HUES64 (cell line): Measurements from ENCODE around the gene HAUS7.

ENCODE experiments used
- H3K27ac ChIP-seq: 2 replicates; pipeline ENCODE4 v1.7.0; 2013; ENCODE audit warnings: low read depth, low read length, inconsistent platforms
- H3K27me3 ChIP-seq: 2 replicates; pipeline ENCODE4 v1.6.1; 2013; ENCODE audit warnings: mild to moderate bottlenecking, low read length; ENCODE audit not compliant: insufficient read depth
- H3K36me3 ChIP-seq: 2 replicates; pipeline ENCODE4 v1.6.1; 2013; ENCODE audit warnings: mild to moderate bottlenecking, low read length; ENCODE audit not compliant: insufficient read depth
- H3K4me1 ChIP-seq: 2 replicates; pipeline ENCODE4 v1.6.1; 2013; ENCODE audit warnings: mild to moderate bottlenecking, low read length, moderate library complexity; ENCODE audit not compliant: insufficient read depth
- H3K4me3 ChIP-seq: 2 replicates; pipeline ENCODE4 v1.5.1; 2013; ENCODE audit warnings: mild to moderate bottlenecking, low read length, moderate library complexity
- H3K9ac ChIP-seq: 2 replicates; pipeline ENCODE4 v1.6.1; 2013; ENCODE audit warnings: mild to moderate bottlenecking, low read depth, low read length
- H3K9me3 ChIP-seq: 2 replicates; pipeline ENCODE4 v1.6.1; 2013; ENCODE audit warnings: low read depth, low read length; ENCODE audit not compliant: insufficient read depth
- WGBS: fragments of 150-250, 120-280 bp; methylation state at CpG from one replicate; pipeline ENCODE4 v1.1.7; 2013; ENCODE audit warnings: missing lambda C conversion rate; 5-methylcytosine and 5-hydroxymethylcytosine counted together

Gene HAUS7

GRCh38 chrX:153464116-153464515, 6.3 kb downstream of the HAUS7 start:
- H3K4me1 ChIP-seq = no peaks in the 10 kb centered on the region
- no peak overlapping the region for H3K27ac ChIP-seq
- 91% methylated on average over 5 of the region's 5 CpGs for WGBS
- no peak overlapping the region for H3K9ac ChIP-seq
- no peaks in the 10 kb centered on the region for H3K9me3 ChIP-seq
- H3K36me3 ChIP-seq = peaks cover 13% of the 10 kb centered on the region
- no peaks in the 10 kb centered on the region for H3K27me3 ChIP-seq
- no peak overlapping the region for H3K4me3 ChIP-seq

DNA sequence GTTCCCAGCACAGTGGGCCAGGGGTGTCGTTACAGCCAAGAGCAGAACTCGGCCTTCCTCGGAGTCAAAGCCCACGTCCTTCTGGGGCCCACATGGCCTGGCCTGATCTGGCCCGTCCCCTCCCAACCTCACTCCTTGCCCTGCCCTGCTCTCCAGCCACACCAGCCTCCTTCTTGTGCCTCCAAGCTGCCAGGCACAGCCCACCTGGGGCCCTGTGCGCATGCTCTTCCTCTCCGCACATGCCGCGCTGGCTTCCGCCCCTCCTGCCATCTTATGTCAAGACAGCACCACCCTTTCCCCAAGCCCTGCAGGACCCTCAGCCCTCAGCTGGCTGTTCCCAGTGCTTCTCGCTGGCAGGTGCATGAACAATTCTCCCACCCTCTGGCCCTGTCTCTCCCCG, 6.8 kb downstream of the HAUS7 start:
- Histone ChIP-seq H3K4me1 (no peaks in the 10 kb centered on the region), H3K9me3 (no peaks in the 10 kb centered on the region), H3K9ac (no peak overlapping the region), H3K4me3 (no peak overlapping the region), H3K27me3 (no peaks in the 10 kb centered on the region), H3K36me3 (peaks cover 15% of the 10 kb centered on the region), H3K27ac (no peak overlapping the region)
- 95% methylated on average over 12 of the region's 12 CpGs for WGBS

- Histone ChIP-seq H3K4me3 (no peak overlapping the region), H3K27me3 (no peaks in the 10 kb centered on the region), H3K27ac (no peak overlapping the region), H3K9ac (no peak overlapping the region), H3K4me1 (no peaks in the 10 kb centered on the region), H3K9me3 (no peaks in the 10 kb centered on the region), H3K36me3 (peaks cover 16% of the 10 kb centered on the region)
- WGBS = 94% methylated on average over 5 of the region's 6 CpGs
These were observed 7.3 kb downstream of the HAUS7 start for GRCh38 chrX:153463031-153463430.

DNA sequence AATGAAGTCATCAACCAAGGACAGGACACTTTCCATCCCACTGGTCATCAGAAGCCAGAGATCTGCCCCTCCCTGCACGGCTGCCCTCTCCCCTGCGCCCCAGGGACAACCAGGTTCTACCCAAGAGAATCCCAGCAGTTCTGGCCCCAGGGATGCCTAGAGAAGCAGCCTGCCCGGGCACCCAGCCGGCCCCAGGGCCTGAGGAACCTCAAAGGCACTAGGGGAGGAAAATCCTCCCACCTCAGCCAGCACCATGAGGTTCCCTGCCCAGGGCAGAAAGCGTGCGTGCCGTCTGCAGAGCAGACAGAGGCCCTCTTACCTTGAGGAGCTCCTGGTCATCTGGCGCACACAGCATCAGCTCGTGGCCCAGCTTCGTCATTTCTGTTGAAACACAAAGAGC, 8.1 kb downstream of the HAUS7 start:
- H3K4me3 ChIP-seq = no peak overlapping the region
- no peaks in the 10 kb centered on the region for H3K27me3 ChIP-seq
- H3K9ac ChIP-seq = no peak overlapping the region
- no peak overlapping the region for H3K27ac ChIP-seq
- no peaks in the 10 kb centered on the region for H3K4me1 ChIP-seq
- H3K9me3 ChIP-seq = no peaks in the 10 kb centered on the region
- WGBS = 96% methylated on average over 10 of the region's 10 CpGs
- H3K36me3 ChIP-seq = peaks cover 13% of the 10 kb centered on the region

GRCh38 chrX:153460826-153461225, 9.6 kb downstream of the HAUS7 start:
- no peaks in the 10 kb centered on the region for H3K4me1 ChIP-seq
- no peak overlapping the region for H3K9ac ChIP-seq
- H3K27me3 ChIP-seq = no peaks in the 10 kb centered on the region
- H3K27ac ChIP-seq = no peak overlapping the region
- peaks cover 13% of the 10 kb centered on the region for H3K36me3 ChIP-seq
- H3K9me3 ChIP-seq = no peaks in the 10 kb centered on the region
- WGBS = 47% methylated on average over 5 of the region's 7 CpGs
- H3K4me3 ChIP-seq = no peak overlapping the region

- peaks cover 13% of the 10 kb centered on the region for H3K36me3 ChIP-seq
- no peaks in the 10 kb centered on the region for H3K27me3 ChIP-seq
- H3K9ac ChIP-seq = no peak overlapping the region
- 92% methylated on average over 4 of the region's 4 CpGs for WGBS
- H3K27ac ChIP-seq = no peak overlapping the region
- H3K4me1 ChIP-seq = no peaks in the 10 kb centered on the region
- no peak overlapping the region for H3K4me3 ChIP-seq
- H3K9me3 ChIP-seq = no peaks in the 10 kb centered on the region
These were observed 10.4 kb downstream of the HAUS7 start for GRCh38 chrX:153459986-153460385.

- no peaks in the 10 kb centered on the region for H3K4me1 ChIP-seq
- 96% methylated on average over 3 of the region's 4 CpGs for WGBS
- no peak overlapping the region for H3K4me3 ChIP-seq
- H3K36me3 ChIP-seq = peaks cover 14% of the 10 kb centered on the region; the same call in 1 of the 2 replicates
- H3K27ac ChIP-seq = no peak overlapping the region
- H3K27me3 ChIP-seq = no peaks in the 10 kb centered on the region
- no peak overlapping the region for H3K9ac ChIP-seq
- H3K9me3 ChIP-seq = no peaks in the 10 kb centered on the region
These were observed 11.9 kb downstream of the HAUS7 start for GRCh38 chrX:153458476-153458875.

DNA sequence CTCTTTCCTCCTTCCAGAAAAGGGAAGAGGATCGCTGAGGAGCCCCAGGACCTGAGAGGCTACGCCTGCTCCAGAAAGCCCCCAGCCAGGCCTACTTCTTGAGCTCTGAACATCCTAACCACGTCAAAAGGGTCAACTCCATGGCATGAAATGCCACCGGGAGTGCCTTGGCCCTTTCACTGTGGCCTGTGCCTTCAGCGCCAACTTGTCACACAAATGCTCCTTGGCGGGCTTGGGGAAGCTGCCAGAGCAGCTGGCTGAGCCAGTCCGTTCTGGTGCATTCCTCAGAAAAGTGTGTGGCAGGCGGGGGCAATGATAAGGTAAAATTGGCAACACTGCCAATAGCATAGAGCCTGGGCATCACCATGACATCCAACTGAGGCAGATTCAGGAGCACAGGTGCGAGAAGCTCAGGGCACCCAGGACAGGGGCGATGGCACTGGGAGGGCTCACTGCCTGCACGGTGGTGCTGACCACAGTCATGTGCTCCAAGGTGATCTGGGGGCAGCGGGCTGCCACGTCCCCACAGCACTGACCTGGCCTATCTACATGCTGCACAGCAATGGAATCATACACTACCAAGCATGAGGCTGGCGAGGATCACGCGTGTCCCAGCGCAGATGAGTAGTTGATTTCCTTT, 12.4 kb downstream of the HAUS7 start:
- H3K27me3 ChIP-seq = no peaks in the 10 kb centered on the region

DNA sequence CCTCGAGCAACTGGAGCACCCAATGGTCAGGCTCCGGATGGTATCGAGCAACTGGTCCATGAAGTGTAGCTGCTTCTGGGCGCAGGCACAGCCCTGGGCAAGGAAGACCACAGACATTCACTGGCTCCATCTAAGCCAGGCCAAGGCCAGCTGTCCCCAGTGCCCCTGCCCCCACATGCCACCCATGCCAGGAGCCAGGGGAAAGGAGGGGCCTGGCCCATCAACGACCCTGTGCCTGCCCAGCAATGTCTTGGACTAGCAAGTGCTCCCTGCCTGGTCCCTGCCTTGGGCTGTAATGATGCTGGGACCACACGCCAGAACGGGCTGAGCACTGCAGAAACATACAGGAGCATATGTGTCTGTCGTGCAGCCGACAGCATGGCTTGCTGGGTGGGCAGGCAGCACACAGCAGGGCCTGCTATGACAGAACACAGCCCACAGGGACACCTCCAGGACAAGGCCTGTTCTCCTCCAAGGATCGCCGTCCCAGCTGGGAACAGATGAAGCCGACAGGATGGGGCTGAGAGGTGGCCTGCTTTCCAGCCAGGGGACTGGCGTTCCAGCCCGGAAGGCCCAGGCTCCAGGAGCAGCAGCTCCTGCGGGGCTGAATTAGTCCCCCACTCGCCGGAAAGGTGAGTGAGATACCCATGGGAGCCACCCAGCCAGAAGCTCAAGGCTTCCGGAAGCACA, 13.1 kb downstream of the HAUS7 start:
- Histone ChIP-seq H3K4me3 (no peak overlapping the region), H3K36me3 (peaks cover 14% of the 10 kb centered on the region; the same call in 1 of the 2 replicates), H3K27ac (no peak overlapping the region), H3K27me3 (no peaks in the 10 kb centered on the region), H3K9ac (no peak overlapping the region), H3K9me3 (no peaks in the 10 kb centered on the region), H3K4me1 (no peaks in the 10 kb centered on the region)
- 96% methylated on average over 18 of the region's 18 CpGs for WGBS

More for the DNA sequence above, 12.4 kb downstream of the HAUS7 start:
- Histone ChIP-seq H3K4me1 (no peaks in the 10 kb centered on the region), H3K36me3 (peaks cover 14% of the 10 kb centered on the region; the same call in 1 of the 2 replicates), H3K4me3 (no peak overlapping the region), H3K9ac (no peak overlapping the region), H3K9me3 (no peaks in the 10 kb centered on the region), H3K27ac (no peak overlapping the region)
- 95% methylated on average over 13 of the region's 17 CpGs for WGBS

GRCh38 chrX:153456704-153457103, 13.7 kb downstream of the HAUS7 start:
- Histone ChIP-seq H3K4me3 (no peak overlapping the region), H3K9me3 (no peaks in the 10 kb centered on the region), H3K9ac (no peak overlapping the region), H3K27me3 (no peaks in the 10 kb centered on the region), H3K36me3 (peaks cover 15% of the 10 kb centered on the region; the same call in 1 of the 2 replicates), H3K27ac (no peak overlapping the region), H3K4me1 (no peaks in the 10 kb centered on the region)
- 95% methylated on average over 9 of the region's 9 CpGs for WGBS

- Histone ChIP-seq H3K27ac (no peak overlapping the region), H3K9me3 (no peaks in the 10 kb centered on the region), H3K36me3 (peaks cover 18% of the 10 kb centered on the region; the same call in 1 of the 2 replicates), H3K4me1 (no peaks in the 10 kb centered on the region), H3K27me3 (no peaks in the 10 kb centered on the region), H3K4me3 (no peak overlapping the region), H3K9ac (no peak overlapping the region)
- WGBS = 96% methylated on average over 12 of the region's 12 CpGs
These were observed 14.2 kb downstream of the HAUS7 start for GRCh38 chrX:153456161-153456560.
